ENCODE measurements around the gene SLC15A5.

- peak; percentile 68 for TF ChIP-seq CTCF (conservative IDR thresholded peaks at IDR 0.05; ENCODE audit: low read depth, low read length)
- no peak for TF ChIP-seq POLR2A (IDR thresholded peaks at IDR 0.05; ENCODE audit: low read depth, low read length)
- TF ChIP-seq MXI1 (IDR thresholded peaks at IDR 0.05; ENCODE audit: borderline replicate concordance, low read depth, low read length) = no peak
- no peak for TF ChIP-seq ELK1 (IDR thresholded peaks at IDR 0.05; ENCODE audit: borderline replicate concordance, low read depth, low read length)
- no peak for TF ChIP-seq NFE2L2 (IDR thresholded peaks at IDR 0.05; ENCODE audit: low read depth, low read length)
- TF ChIP-seq BHLHE40 (IDR thresholded peaks at IDR 0.05; ENCODE audit: low read depth, low read length) = no peak
- TF ChIP-seq MAFK (IDR thresholded peaks at IDR 0.05; ENCODE audit: low read depth, low read length) = no peak
- no peak for TF ChIP-seq USF2 (IDR thresholded peaks at IDR 0.05; ENCODE audit: low read depth, low read length)
- TF ChIP-seq RAD21 (IDR thresholded peaks at IDR 0.05; ENCODE audit: low read length) = peak; percentile 78
- TF ChIP-seq SMC3 (IDR thresholded peaks at IDR 0.05; ENCODE audit: low read depth, low read length) = peak; percentile 57
- TF ChIP-seq CEBPB (IDR thresholded peaks at IDR 0.05; ENCODE audit: low read depth, low read length) = no peak
- no peak for TF ChIP-seq MAZ (IDR thresholded peaks at IDR 0.05; ENCODE audit: borderline replicate concordance, low read depth, low read length)
Observed at GRCh38 chr12:16165506-16165905, 112.0 kb downstream of the SLC15A5 start.

Measured in IMR-90 (cell line).